Naive thymus-derived CD8-positive, alpha-beta T cell (primary cell): ENCODE results near the gene PLCH2. TPM values are rescaled to one million over a fixed set of nuclear protein-coding genes. Genes with fewer than 3 reads are reported as not detected.

Experiments used
- ATAC-seq, 2 donors: fragments of 150-1000 bp; cut with Tn5 transposase in 1 of 2; sonication (Bioruptor Pico), chemical (Tn5 transposase) in 1 of 2; 1 replicate in 1 of 2; 2 replicates in 1 of 2; pipeline ENCODE4 v1.10.0; 2021; ENCODE audit warnings: mild to moderate bottlenecking in 2 of 2, moderate library complexity in 2 of 2
- POLR2A ChIA-PET: fragments of 350-600 bp; sonication (Branson Sonifier 250); formaldehyde crosslinking; loops from one replicate; lab custom pipeline; 2021; ENCODE audit warnings: antibody characterized with exemption; lab: Charles Lee
- DNase-seq, 10 donors: peaks; one replicate each; pipeline versions ENCODE4 v3.0.0 to v3.0.0-alpha.2; 2020 to 2022
- H3K27ac Mint-ChIP-seq, 10 donors: one replicate each; pipeline ENCODE4 v1.8.0; 2020 to 2022; ENCODE audit warnings: mild to moderate bottlenecking in 10 of 10, mixed read lengths in 10 of 10, moderate library complexity in 4 of 10, inconsistent platforms in 1 of 10
- H3K27me3 Mint-ChIP-seq, 5 donors: one replicate each; pipeline ENCODE4 v1.8.0; 2021 to 2022; ENCODE audit warnings: mixed read lengths in 5 of 5
- H3K36me3 Mint-ChIP-seq, 3 donors: one replicate each; pipeline ENCODE4 v1.8.0; 2020 to 2022; ENCODE audit warnings: mixed read lengths in 3 of 3, mild to moderate bottlenecking in 2 of 3, inconsistent platforms in 1 of 3
- H3K4me1 Mint-ChIP-seq, 4 donors: one replicate each; pipeline ENCODE4 v1.8.0; 2021 to 2022; ENCODE audit warnings: mixed read lengths in 4 of 4
- H3K4me3 Mint-ChIP-seq, 10 donors: one replicate each; pipeline ENCODE4 v1.8.0; 2020 to 2022; ENCODE audit warnings: mild to moderate bottlenecking in 10 of 10, mixed read lengths in 10 of 10, moderate library complexity in 6 of 10, inconsistent platforms in 1 of 10
- H3K9me3 Mint-ChIP-seq, 9 donors: one replicate each; pipeline ENCODE4 v1.8.0; 2020 to 2022; ENCODE audit warnings: mixed read lengths in 9 of 9, mild to moderate bottlenecking in 3 of 9, inconsistent platforms in 1 of 9, moderate library complexity in 1 of 9
- polyA plus RNA-seq, 3 donors: library from polyadenylated mRNA; unstranded; fragments of 300-500 nt; fragmentation: Illumina TruSeq; gene quantifications; one replicate each; pipeline ENCODE4 v1.2.3, GENCODE V29; 2021
- total RNA-seq, 8 experiments: library from RNA in 2 of 8; stranded (reverse) in 2 of 8; gene quantifications; one replicate each; pipeline ENCODE4 v1.2.3 and lab custom pipeline; 2021 to 2026

PLCH2 gene, protein sequence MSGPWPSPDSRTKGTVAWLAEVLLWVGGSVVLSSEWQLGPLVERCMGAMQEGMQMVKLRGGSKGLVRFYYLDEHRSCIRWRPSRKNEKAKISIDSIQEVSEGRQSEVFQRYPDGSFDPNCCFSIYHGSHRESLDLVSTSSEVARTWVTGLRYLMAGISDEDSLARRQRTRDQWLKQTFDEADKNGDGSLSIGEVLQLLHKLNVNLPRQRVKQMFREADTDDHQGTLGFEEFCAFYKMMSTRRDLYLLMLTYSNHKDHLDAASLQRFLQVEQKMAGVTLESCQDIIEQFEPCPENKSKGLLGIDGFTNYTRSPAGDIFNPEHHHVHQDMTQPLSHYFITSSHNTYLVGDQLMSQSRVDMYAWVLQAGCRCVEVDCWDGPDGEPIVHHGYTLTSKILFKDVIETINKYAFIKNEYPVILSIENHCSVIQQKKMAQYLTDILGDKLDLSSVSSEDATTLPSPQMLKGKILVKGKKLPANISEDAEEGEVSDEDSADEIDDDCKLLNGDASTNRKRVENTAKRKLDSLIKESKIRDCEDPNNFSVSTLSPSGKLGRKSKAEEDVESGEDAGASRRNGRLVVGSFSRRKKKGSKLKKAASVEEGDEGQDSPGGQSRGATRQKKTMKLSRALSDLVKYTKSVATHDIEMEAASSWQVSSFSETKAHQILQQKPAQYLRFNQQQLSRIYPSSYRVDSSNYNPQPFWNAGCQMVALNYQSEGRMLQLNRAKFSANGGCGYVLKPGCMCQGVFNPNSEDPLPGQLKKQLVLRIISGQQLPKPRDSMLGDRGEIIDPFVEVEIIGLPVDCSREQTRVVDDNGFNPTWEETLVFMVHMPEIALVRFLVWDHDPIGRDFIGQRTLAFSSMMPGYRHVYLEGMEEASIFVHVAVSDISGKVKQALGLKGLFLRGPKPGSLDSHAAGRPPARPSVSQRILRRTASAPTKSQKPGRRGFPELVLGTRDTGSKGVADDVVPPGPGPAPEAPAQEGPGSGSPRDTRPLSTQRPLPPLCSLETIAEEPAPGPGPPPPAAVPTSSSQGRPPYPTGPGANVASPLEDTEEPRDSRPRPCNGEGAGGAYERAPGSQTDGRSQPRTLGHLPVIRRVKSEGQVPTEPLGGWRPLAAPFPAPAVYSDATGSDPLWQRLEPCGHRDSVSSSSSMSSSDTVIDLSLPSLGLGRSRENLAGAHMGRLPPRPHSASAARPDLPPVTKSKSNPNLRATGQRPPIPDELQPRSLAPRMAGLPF (N-terminal part only)
- total RNA-seq (10 to 100 TPM; 14.8 to 16.4 TPM), polyA plus RNA-seq (under 1 TPM; 0.37 to 0.52 (median 0.37) TPM), total RNA-seq (lab: John Stamatoyannopoulos, UW) (0.93 to 79.7 (median 15.1) reads per million in 6 experiments)

DNA sequence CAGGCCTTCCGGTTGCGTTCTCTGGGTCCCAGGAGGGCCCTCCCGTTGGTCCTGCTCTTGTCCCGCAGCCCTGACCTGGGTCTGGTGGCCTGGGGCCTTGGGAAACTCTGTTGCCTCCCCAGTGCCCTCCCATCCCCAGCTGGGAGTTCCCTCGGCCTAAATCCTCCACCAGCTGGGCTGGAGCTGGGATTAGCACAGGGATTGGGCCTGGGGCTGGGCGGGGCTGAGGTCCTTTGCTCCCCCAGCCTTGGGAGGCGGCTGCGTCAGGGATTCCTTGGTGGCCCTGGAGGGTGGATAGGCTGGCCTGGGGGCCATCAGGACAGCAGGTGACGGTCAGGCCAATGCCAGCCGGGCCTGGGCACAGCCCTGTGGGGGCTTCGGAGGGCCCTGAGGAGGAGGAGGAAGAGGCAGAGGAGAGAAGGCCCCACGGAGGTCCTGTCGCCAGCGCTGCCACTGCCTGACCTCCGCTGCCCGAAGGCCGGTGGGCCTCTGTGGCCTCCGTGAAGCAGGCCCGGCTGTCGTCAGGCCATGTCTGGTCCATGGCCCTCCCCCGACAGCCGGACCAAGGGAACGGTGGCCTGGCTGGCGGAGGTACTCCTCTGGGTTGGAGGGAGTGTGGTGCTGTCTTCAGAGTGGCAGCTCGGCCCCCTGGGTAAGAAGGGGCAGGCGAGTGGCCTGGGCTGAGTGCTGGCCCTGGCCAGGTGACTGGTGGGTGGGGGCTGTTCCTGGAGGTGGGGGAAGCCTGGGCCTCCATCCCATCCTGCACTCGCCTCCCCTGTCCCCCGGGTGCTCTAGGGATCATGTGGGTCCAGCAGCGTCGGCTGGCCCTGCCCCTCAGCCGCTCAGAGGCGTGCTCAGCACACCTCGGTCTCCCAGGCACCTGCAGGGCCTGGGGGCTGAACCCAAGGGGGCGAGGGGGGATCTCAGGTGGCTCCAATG lies at the start of gene PLCH2:
Gene PLCH2 (plus strand): TSS at position 229 of the 939 bp plus-strand sequence. CDS start 300 bp downstream, at position 529.
- H3K4me3 Mint-ChIP-seq: no peak within 1 kb of the TSS
- no peak for DNase-seq
- no peaks in the 10 kb centered on the region for H3K27me3 Mint-ChIP-seq
- ATAC-seq: no peak
- POLR2A ChIA-PET: no interaction called here
- no peak within 1 kb of the TSS for H3K27ac Mint-ChIP-seq
- no peaks in the 10 kb centered on the region for H3K36me3 Mint-ChIP-seq
- no peaks in the 10 kb centered on the region for H3K9me3 Mint-ChIP-seq
- H3K4me1 Mint-ChIP-seq: no peaks in the 10 kb centered on the region

DNA sequence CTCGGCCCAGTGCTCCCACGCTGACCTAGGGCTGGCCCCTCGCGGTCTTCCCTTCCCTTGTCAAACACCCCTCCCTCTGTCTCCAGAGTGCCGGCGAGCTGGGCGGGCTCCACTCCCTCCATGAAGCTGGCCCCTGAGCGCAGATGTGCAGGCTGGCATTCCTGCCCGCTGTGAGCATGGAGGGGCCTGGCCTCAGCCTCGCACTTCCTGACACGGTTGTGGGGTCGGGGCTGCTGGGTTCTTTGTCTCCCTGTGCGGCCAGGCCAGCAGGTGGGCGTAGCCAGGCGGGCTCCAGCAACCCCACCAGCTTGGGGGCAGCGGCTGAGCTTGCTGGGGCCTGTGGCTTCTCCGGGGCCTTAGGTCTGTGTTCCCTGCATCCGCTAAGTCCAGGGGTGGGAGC lies 49.5 kb upstream of the PLCH2 start:
- Mint-ChIP-seq H3K4me1 (peaks cover 0 to 5% (median 4%) of the 10 kb centered on the region in 4 donors), H3K4me3 (no peak overlapping the region), H3K9me3 (peaks cover 0 to 13% (median 0%) of the 10 kb centered on the region in 9 donors), H3K27me3 (no peaks in the 10 kb centered on the region), H3K36me3 (no peaks in the 10 kb centered on the region), H3K27ac (no peak overlapping the region)
- POLR2A ChIA-PET: interaction anchor here (2.3 kb wide), 1 partner anchor 11 kb away, joined by 14 read pairs; no protein-coding TSS in a partner anchor
- no peak for DNase-seq
- ATAC-seq: no peak

DNA sequence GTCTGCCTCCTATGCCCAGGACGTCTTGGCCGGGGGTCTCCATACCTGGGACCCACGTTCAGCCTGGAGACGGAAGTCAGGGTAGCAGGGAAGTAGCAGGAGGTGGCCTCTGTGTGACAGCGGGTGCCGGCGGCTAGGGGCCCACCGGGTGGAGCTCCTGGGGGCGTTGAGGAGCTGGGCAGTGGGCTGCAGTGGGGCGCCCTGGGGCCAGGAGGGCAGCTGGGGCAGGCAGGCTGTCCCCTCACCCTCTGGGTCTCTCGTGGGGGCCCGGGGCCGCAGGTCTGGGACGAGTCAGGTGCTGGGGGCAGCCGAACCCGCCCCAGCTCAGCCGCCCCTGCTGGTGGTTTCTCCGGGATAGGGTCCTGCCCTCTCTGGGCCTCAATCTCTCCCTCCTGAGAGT lies 49.0 kb upstream of the PLCH2 start:
- POLR2A ChIA-PET: interaction anchor here (0.5 to 2.3 kb wide), 2 partner anchors 11 to 927 kb away, joined by 3 to 14 read pairs; no protein-coding TSS in a partner anchor
- no peaks in the 10 kb centered on the region for H3K27me3 Mint-ChIP-seq
- ATAC-seq: no peak
- H3K4me1 Mint-ChIP-seq: peaks cover 0 to 5% (median 4%) of the 10 kb centered on the region in 4 donors
- H3K27ac Mint-ChIP-seq: no peak overlapping the region
- no peaks in the 10 kb centered on the region for H3K36me3 Mint-ChIP-seq
- no peak for DNase-seq
- no peak overlapping the region for H3K4me3 Mint-ChIP-seq
- peaks cover 0 to 13% (median 0%) of the 10 kb centered on the region in 9 donors for H3K9me3 Mint-ChIP-seq

DNA sequence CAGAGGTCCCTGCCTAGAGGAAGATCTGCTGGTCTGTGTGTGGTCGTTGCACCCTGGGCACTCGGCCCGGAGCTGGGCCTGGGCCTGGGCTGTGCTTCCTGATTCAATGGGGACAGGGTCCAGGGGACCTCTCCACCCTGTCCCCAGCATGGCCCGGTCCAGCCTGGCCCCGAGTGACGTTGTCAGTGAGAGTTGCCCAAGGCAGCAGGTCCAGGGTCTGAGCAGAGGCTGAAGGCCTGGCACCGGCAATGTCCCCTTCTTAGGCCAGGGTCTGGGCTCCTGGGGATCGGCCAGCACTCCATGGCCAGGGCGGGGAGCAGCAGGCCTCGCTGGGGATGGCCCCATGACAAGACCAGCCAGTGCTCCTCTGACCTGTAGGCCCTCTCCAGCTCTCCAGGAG lies 48.1 kb upstream of the PLCH2 start:
- DNase-seq: no peak
- H3K4me1 Mint-ChIP-seq: peaks cover 0 to 5% (median 4%) of the 10 kb centered on the region in 4 donors
- POLR2A ChIA-PET: interaction anchor here (2.3 kb wide), 1 partner anchor 12 kb away, joined by 14 read pairs; no protein-coding TSS in a partner anchor
- H3K4me3 Mint-ChIP-seq: no peak overlapping the region
- no peaks in the 10 kb centered on the region for H3K36me3 Mint-ChIP-seq
- H3K9me3 Mint-ChIP-seq: peaks cover 0 to 10% (median 0%) of the 10 kb centered on the region in 9 donors
- no peak for ATAC-seq
- no peak overlapping the region for H3K27ac Mint-ChIP-seq
- no peaks in the 10 kb centered on the region for H3K27me3 Mint-ChIP-seq

DNA sequence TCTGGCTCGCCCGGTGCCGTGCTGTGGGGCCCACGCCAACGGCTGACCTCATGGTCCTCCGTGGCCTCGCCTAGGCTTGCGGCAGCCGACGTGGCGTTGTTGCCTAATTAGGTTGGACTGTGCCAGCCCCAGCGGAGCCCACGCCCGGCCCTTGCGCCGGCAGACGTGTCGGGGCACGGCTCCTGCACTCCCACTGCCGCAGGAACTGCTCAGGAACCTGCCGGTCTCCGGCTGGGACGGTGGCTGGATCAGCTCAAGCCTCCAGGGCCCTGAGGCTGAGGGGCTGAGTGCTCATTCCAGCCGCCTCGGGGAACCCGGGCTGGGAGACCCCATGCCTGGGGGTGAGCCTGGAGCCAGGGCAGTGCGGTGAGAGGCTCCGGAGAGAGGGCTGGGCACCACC lies 47.6 kb upstream of the PLCH2 start:
- no peaks in the 10 kb centered on the region for H3K36me3 Mint-ChIP-seq
- no peaks in the 10 kb centered on the region for H3K27me3 Mint-ChIP-seq
- H3K9me3 Mint-ChIP-seq: peaks cover 0 to 5% (median 0%) of the 10 kb centered on the region in 9 donors
- peaks cover 0 to 5% (median 4%) of the 10 kb centered on the region in 4 donors for H3K4me1 Mint-ChIP-seq
- ATAC-seq (no peak), DNase-seq (no peak)
- POLR2A ChIA-PET: no interaction called here
- no peak overlapping the region for H3K4me3 Mint-ChIP-seq
- H3K27ac Mint-ChIP-seq: no peak overlapping the region

DNA sequence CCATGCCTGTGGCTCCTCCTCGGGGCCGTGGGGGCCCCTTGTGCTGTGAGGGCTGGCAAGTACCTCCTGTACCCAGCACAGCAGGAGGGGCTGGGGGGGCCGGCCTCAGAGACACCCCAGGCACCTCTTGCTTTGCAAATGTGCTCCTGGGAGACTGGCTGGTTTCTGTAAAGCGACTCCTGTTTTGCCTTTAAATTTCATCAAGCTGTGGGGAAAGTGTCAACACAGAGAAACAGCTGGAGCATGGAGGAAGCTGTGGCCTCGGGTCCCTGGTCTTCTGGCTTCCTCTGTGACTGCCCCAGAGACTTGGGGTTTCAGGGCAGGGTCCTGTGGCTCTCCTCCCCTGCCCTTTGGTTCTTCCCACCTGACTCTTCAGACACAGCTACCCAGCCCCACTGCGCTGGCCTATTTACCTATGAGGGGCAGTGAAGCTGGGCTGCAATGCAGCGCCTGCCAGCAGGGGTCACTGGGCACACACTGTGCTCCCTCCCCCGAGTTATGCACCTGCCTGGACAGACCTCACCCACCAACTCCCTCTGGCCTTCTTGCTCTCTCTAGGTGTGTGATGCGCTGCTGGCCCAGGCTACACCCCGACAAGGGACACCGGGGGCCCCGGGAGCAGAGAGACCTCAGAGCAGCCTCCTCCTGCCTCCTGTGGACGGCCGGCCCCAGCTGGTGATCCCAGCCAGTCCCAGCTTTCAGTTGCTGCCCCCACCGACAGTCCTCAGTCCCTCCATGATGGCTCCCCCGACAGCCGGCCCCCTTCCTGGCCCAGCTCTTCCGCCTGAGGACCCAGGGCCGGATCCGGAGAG lies 46.1 kb upstream of the PLCH2 start:
- ATAC-seq (no peak), DNase-seq (no peak)
- Mint-ChIP-seq H3K27me3 (no peaks in the 10 kb centered on the region), H3K36me3 (no peaks in the 10 kb centered on the region), H3K27ac (no peak overlapping the region), H3K4me3 (no peak overlapping the region), H3K4me1 (peaks cover 0 to 5% (median 4%) of the 10 kb centered on the region in 4 donors), H3K9me3 (no peaks in the 10 kb centered on the region)
- POLR2A ChIA-PET: interaction anchor here (1.2 to 1.9 kb wide), 2 partner anchors 14 to 94 kb away, joined by 3 to 5 read pairs; no protein-coding TSS in a partner anchor

DNA sequence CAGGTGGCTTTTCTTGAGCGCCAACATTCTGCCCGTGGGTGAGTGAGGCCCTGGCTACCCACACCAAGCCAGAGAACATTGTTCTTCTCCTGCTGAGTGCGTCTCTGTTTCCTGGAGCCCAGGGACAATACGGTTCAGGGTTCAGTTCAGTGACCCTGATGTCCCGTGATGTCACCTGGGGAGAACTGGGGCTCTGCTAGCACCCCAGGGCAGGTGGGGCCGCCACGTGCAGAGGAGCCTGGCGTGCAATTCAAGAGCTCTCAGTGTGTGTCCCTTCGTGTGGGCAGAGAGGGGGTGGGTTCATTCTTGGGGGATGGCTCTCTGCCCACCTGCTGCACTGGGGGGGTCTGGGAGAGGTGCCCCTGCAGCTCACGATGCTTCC lies 45.5 kb upstream of the PLCH2 start:
- Mint-ChIP-seq H3K27me3 (no peaks in the 10 kb centered on the region), H3K9me3 (no peaks in the 10 kb centered on the region), H3K4me1 (peaks cover 0 to 5% (median 5%) of the 10 kb centered on the region in 4 donors), H3K27ac (no peak overlapping the region), H3K4me3 (no peak overlapping the region), H3K36me3 (no peaks in the 10 kb centered on the region)
- POLR2A ChIA-PET: interaction anchor here (1.2 to 1.9 kb wide), 2 partner anchors 14 to 93 kb away, joined by 3 to 5 read pairs; no protein-coding TSS in a partner anchor
- DNase-seq (no peak), ATAC-seq (no peak)

DNA sequence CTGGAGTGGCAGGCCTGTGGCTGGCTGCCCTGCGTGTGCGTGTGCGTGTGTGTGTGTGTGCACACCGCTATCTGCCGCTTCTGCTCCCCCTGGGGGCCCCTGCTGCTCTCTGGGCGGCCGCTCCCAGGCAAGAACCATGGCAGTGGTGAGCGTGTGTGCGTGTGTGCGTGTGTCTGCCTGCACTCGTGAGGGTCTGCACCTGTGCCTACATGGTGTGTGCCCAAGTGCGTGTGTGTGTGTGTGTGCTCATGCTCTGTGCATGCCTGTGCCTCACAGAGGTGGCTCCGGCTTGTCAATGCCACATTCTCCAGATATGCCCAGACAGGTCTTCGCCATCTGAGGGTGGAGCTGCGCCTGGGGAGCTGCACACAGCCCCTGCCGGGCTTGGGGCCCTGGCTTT lies 45.0 kb upstream of the PLCH2 start:
- Mint-ChIP-seq H3K9me3 (no peaks in the 10 kb centered on the region), H3K36me3 (no peaks in the 10 kb centered on the region), H3K4me3 (no peak overlapping the region), H3K27ac (no peak overlapping the region), H3K4me1 (peaks cover 0 to 5% (median 5%) of the 10 kb centered on the region in 4 donors), H3K27me3 (no peaks in the 10 kb centered on the region)
- ATAC-seq (no peak), DNase-seq (no peak)
- POLR2A ChIA-PET: interaction anchor here (1.9 kb wide), 1 partner anchor 15 kb away, joined by 5 read pairs; no protein-coding TSS in a partner anchor

DNA sequence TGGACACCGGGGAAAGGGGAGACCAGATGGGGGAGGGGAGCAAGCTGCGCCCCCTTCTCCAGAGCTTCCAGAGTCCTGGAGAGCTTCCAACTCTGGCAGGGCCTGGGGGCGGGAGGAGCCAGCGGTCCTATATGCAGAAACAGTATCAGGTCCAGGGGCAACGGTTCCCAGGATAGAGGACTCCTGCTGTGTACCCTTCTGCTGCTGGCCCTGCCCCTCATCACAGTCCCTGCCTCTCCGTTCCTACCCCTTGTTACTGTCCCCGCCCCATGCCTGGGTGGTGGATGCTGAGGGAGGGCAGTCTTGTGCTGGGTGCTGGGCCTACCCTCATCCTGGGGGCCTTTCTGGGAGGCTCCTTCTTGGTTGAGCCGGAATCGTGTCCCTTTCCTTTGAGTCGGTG lies 44.6 kb upstream of the PLCH2 start:
- no peak for DNase-seq
- Mint-ChIP-seq H3K36me3 (no peaks in the 10 kb centered on the region), H3K9me3 (no peaks in the 10 kb centered on the region), H3K4me1 (peaks cover 0 to 5% (median 5%) of the 10 kb centered on the region in 4 donors), H3K4me3 (no peak overlapping the region), H3K27me3 (no peaks in the 10 kb centered on the region), H3K27ac (no peak overlapping the region)
- no peak for ATAC-seq
- POLR2A ChIA-PET: interaction anchor here (1.9 kb wide), 1 partner anchor 15 kb away, joined by 5 read pairs; no protein-coding TSS in a partner anchor

DNA sequence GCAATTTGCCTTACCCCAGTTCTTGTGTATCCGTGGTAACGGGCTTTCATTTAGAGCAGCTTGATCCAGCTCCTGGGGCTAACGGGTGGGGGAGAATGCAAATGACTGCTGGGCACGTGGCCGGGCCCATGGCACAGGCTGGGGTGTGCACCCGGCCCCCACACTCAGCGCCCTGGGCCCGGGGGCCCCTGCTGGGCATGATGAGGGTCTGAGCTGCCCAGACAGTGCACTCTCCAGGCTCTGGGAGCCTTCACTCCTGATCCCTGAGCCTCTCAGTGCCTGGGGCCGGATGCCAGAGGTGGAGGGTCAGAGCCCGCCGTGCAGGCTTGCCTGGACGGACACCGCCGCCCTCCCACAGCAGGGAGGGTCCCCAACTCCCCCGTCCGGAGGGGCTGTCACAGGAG lies 43.6 kb upstream of the PLCH2 start:
- DNase-seq (no peak), ATAC-seq (no peak)
- Mint-ChIP-seq H3K4me3 (no peak overlapping the region), H3K36me3 (no peaks in the 10 kb centered on the region), H3K27ac (no peak overlapping the region), H3K27me3 (no peaks in the 10 kb centered on the region), H3K4me1 (peaks cover 0 to 9% (median 6%) of the 10 kb centered on the region in 4 donors), H3K9me3 (no peaks in the 10 kb centered on the region)
- POLR2A ChIA-PET: interaction anchor here (0.6 kb wide), 1 partner anchor 140 kb away, joined by 4 read pairs; no protein-coding TSS in a partner anchor
